Measurements from ENCODE around the gene STXBP5L. TPM values are rescaled to one million over a fixed set of nuclear protein-coding genes. Genes with fewer than 3 reads are reported as not detected.

The STXBP5L gene
- total and polyA plus RNA-seq, 9 donors = 2.5 to 50.2 (median 18.3) TPM

Small RNAs within 50 kb of the gene (microRNA-seq; reads per million reads assigned to microRNA genes)
- 5.0 to 12.8 (median 7.5) reads per million in 3 donors for gene MIR5682

Small RNAs within 50 kb of the gene (small RNA-seq; reads per million reads assigned to genes)
- not detected for gene MIR5682

Other genes with a start within 250 kb of the STXBP5L start
- gene HGD, start 226.0 kb upstream of the STXBP5L start, total RNA-seq = 1 to 10 TPM in 3 of 7 donors, under 1 TPM in 3, not detected in 1; 0.40 to 2.4 (median 0.91) TPM
- under 1 TPM; 0.04 to 0.28 TPM for gene HGD, start 226.0 kb upstream of the STXBP5L start, polyA plus RNA-seq
- gene RABL3, start 165.7 kb upstream of the STXBP5L start, total RNA-seq = 10 to 100 TPM; 11.1 to 36.1 (median 26.6) TPM
- gene RABL3, start 165.7 kb upstream of the STXBP5L start, polyA plus RNA-seq = 10 to 100 TPM in 1 of 2 donors, 1 to 10 TPM in 1; 8.1 to 28.3 TPM
- gene GTF2E1, start 165.5 kb upstream of the STXBP5L start, total RNA-seq = 10 to 100 TPM in 5 of 7 donors, 1 to 10 TPM in 2; 4.5 to 20.3 (median 11.7) TPM
- gene GTF2E1, start 165.5 kb upstream of the STXBP5L start, polyA plus RNA-seq = 10 to 100 TPM in 1 of 2 donors, 1 to 10 TPM in 1; 4.7 to 11.8 TPM

All from ovary (tissue), 9 donors.